OCI-LY3 (cell line): ENCODE results near the gene RGL1.

Source experiments
- H2AFZ ChIP-seq: fragments of 200-600, 300-600 bp; shearing (Covaris generic); 2 replicates; pipeline ENCODE4 v1.6.0; 2014; ENCODE audit warnings: antibody characterized with exemption, low read depth, low read length
- H3K27ac ChIP-seq: fragments of 200-600, 300-600 bp; sonication (generic); 2 replicates; pipeline ENCODE4 v1.5.1; 2014; ENCODE audit warnings: mild to moderate bottlenecking, low read length, moderate library complexity, mixed read lengths
- H3K27me3 ChIP-seq: fragments of 200-600, 300-600 bp; sonication (generic); 2 replicates; pipeline ENCODE4 v1.6.1; 2014; ENCODE audit warnings: low read depth, low read length, mixed read lengths
- H3K36me3 ChIP-seq: fragments of 200-600, 300-600 bp; sonication (generic); replicated peaks from 2 replicates; pipeline ENCODE3; 2014; ENCODE audit warnings: low read depth, low read length, mixed read lengths
- H3K4me1 ChIP-seq: fragments of 300-600, 200-600 bp; sonication (generic); 2 replicates; pipeline ENCODE4 v1.6.1; 2014; ENCODE audit warnings: low read length, mixed read lengths
- H3K4me2 ChIP-seq: fragments of 200-600, 300-600 bp; sonication (generic); 2 replicates; pipeline ENCODE4 v1.6.1; 2014; ENCODE audit warnings: low read length, mixed read lengths
- H3K4me3 ChIP-seq: fragments of 300-600, 200-600 bp; sonication (generic); 2 replicates; pipeline ENCODE4 v1.5.1; 2014; ENCODE audit warnings: antibody characterized with exemption, mild to moderate bottlenecking, low read length, moderate library complexity
- H3K79me2 ChIP-seq: fragments of 300-600, 200-600 bp; shearing (Covaris generic); 2 replicates; pipeline ENCODE4 v1.6.1; 2014; ENCODE audit warnings: mild to moderate bottlenecking, low read length, mixed read lengths
- H3K9ac ChIP-seq: fragments of 300-600, 200-600 bp; shearing (Covaris generic); 2 replicates; pipeline ENCODE4 v1.6.0; 2014; ENCODE audit warnings: mild to moderate bottlenecking, low read length, moderate library complexity
- H3K9me3 ChIP-seq: fragments of 200-600, 300-600 bp; shearing (Covaris generic); 2 replicates; pipeline ENCODE4 v1.6.1; 2014; ENCODE audit warnings: low read length, mixed read lengths; ENCODE audit not compliant: insufficient read depth
- H4K20me1 ChIP-seq: fragments of 200-600, 300-600 bp; sonication (generic); 2 replicates; pipeline ENCODE4 v1.6.1; 2016; ENCODE audit warnings: low read length, mixed read lengths; ENCODE audit not compliant: insufficient read depth
- EZH2phosphoT487 ChIP-seq: fragments of 200-600 bp; shearing (Covaris generic); IDR thresholded peaks from 2 replicates; pipeline ENCODE4 v1.6.1; 2018; ENCODE audit warnings: antibody characterized with exemption, mixed run types, low read depth
- TF ChIP-seq, protein P1 (sequence below): fragments of 200-600, 300-600 bp; sonication (generic); IDR thresholded peaks from 2 replicates; pipeline ENCODE4 v1.5.1; 2014; ENCODE audit warnings: antibody characterized with exemption, low read length, low read depth

The RGL1 gene

GRCh38 chr1:183864611-183865010, 59.7 kb downstream of the RGL1 start:
- Histone ChIP-seq H3K4me3 (no peak overlapping the region), H3K4me2 (no peak overlapping the region), H3K9ac (no peak overlapping the region), H3K4me1 (no peaks in the 10 kb centered on the region), H3K27me3 (no peaks in the 10 kb centered on the region), H3K79me2 (no peaks in the 10 kb centered on the region), H3K9me3 (no peaks in the 10 kb centered on the region), H3K27ac (no peak overlapping the region), H2AFZ (no peak overlapping the region), H3K36me3 (no peaks in the 10 kb centered on the region), H4K20me1 (no peaks in the 10 kb centered on the region)
- TF ChIP-seq, protein P1, sequence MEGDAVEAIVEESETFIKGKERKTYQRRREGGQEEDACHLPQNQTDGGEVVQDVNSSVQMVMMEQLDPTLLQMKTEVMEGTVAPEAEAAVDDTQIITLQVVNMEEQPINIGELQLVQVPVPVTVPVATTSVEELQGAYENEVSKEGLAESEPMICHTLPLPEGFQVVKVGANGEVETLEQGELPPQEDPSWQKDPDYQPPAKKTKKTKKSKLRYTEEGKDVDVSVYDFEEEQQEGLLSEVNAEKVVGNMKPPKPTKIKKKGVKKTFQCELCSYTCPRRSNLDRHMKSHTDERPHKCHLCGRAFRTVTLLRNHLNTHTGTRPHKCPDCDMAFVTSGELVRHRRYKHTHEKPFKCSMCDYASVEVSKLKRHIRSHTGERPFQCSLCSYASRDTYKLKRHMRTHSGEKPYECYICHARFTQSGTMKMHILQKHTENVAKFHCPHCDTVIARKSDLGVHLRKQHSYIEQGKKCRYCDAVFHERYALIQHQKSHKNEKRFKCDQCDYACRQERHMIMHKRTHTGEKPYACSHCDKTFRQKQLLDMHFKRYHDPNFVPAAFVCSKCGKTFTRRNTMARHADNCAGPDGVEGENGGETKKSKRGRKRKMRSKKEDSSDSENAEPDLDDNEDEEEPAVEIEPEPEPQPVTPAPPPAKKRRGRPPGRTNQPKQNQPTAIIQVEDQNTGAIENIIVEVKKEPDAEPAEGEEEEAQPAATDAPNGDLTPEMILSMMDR = no peak

DNA sequence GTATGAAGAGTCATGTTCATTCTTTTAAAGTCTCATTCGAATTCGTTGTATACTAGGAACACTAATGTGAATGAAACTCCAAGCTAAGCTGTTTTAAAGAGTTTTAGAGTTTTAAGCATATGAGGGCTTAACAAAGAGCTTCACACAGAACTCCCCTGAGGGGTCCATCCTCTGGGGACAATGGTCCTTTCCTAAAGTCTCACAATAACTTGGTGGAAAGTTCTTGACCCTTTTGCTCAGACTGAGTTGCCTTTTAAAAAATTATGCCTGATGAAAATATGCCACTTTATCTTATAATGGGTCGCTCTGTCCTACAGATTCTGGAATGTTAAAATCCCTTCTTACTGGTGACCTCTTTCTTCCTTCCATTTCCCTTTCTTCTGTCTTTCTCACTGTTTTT, 64.3 kb downstream of the RGL1 start:
- H3K4me2 ChIP-seq = no peak overlapping the region
- H2AFZ ChIP-seq = no peak overlapping the region
- no peaks in the 10 kb centered on the region for H3K79me2 ChIP-seq
- H3K27ac ChIP-seq = no peak overlapping the region
- H4K20me1 ChIP-seq = no peaks in the 10 kb centered on the region
- H3K9ac ChIP-seq = no peak overlapping the region
- H3K27me3 ChIP-seq = no peaks in the 10 kb centered on the region
- H3K36me3 ChIP-seq = no peaks in the 10 kb centered on the region
- no peaks in the 10 kb centered on the region for H3K9me3 ChIP-seq
- 0 out of 2 replicates have a peak, but pooled peaks cover 3% of the 10 kb centered on the region for H3K4me1 ChIP-seq
- H3K4me3 ChIP-seq = no peak overlapping the region
- no peak for TF ChIP-seq EZH2phosphoT487
- TF ChIP-seq, protein P1 = no peak

GRCh38 chr1:183869664-183870063, 64.7 kb downstream of the RGL1 start:
- H3K4me3 ChIP-seq = no peak overlapping the region
- H3K9me3 ChIP-seq = no peaks in the 10 kb centered on the region
- no peak for TF ChIP-seq EZH2phosphoT487
- TF ChIP-seq, protein P1 = no peak
- H3K4me2 ChIP-seq = no peak overlapping the region
- H3K27me3 ChIP-seq = no peaks in the 10 kb centered on the region
- H3K36me3 ChIP-seq = no peaks in the 10 kb centered on the region
- no peaks in the 10 kb centered on the region for H4K20me1 ChIP-seq
- no peak overlapping the region for H3K9ac ChIP-seq
- no peak overlapping the region for H3K27ac ChIP-seq
- H3K4me1 ChIP-seq = 0 out of 2 replicates have a peak, but pooled peaks cover 3% of the 10 kb centered on the region
- H2AFZ ChIP-seq = no peak overlapping the region
- no peaks in the 10 kb centered on the region for H3K79me2 ChIP-seq

DNA sequence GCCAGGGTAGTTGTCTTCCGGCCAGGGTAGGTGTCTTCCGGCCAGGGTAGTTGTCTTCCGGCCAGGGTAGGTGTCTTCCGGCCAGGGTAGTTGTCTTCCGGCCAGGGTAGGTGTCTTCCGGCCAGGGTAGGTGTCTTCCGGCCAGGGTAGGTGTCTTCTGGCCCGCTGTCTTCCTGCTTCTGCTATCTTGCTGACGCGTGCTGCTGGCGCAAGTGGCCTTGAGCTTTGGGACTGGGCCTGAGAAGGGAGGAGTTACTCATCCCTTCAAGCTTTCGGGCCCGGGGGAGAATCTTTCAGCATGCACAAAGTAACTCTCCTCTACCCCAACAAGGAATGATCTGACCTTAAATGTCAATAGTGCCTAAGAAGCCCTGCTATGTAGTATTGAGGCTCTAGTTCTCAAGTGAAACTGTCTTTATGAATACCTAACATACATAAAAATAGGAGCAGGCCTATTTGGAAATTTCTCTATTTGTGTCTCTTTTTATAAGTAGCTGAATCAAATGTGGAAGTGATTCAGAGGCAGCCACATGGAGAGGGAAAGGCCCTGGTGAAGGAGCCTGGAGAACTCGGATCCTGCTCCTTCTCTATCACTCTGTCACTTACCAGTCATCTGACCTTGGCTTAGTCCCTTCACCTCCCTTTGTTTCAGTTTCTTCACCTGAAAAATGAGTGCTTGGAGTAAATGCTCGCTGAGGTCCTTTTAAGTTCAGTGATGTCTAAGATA, 65.6 kb downstream of the RGL1 start:
- no peak overlapping the region for H3K4me3 ChIP-seq
- TF ChIP-seq, protein P1 = no peak
- no peak for TF ChIP-seq EZH2phosphoT487
- H2AFZ ChIP-seq = no peak overlapping the region
- no peaks in the 10 kb centered on the region for H3K79me2 ChIP-seq
- 0 out of 2 replicates have a peak, but pooled peaks cover 3% of the 10 kb centered on the region for H3K4me1 ChIP-seq
- no peak overlapping the region for H3K4me2 ChIP-seq
- no peak overlapping the region for H3K27ac ChIP-seq
- H3K36me3 ChIP-seq = no peaks in the 10 kb centered on the region
- no peaks in the 10 kb centered on the region for H3K27me3 ChIP-seq
- H4K20me1 ChIP-seq = no peaks in the 10 kb centered on the region
- no peaks in the 10 kb centered on the region for H3K9me3 ChIP-seq
- H3K9ac ChIP-seq = no peak overlapping the region
